ENCODE data around the gene TMEM212.
"Not testable (repeated sequence)": the region's sequence is repeated elsewhere in the genome, so short reads cannot be mapped to it uniquely, and the experiment has no call there.

Gene TMEM212

DNA sequence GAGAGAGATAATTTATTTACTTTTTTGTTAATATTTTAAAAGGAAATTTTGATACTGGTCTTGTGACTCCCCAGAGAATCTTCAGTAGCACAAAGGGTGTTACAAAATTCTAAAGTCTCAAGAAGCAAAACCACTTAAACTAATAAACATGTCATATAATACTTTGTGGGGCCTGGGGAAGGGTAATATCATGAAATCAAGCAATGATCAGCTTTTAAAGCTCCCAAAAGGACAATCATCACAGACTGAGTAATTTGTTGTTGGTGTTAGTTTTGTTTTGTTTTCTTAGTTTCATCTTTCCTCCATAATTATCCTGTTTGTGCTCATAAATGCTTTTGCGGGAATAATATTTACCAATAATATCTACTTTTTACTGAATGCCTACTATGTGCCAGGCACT, 55.0 kb downstream of the TMEM212 start:
- no peak for FAIRE-seq

DNA sequence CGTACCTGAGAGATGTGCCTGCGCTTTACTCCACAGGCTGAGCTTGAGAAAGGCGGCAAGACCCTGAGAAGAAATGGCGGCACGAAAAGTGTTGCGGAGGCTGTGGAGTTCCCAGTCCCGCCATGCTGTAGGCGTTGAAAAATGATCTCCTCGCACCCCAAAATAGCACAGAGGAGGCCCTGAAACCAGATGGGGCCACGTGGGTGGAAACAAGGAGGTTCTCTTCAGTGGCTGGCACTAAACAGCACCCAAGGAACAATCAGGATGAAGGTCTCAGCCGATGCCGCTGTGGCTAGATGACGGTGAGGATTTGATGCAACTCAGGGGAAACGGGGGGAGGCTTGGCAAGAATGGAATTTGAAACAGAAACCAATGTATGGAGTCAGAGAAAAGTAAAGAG, 57.3 kb downstream of the TMEM212 start:
- no peak for FAIRE-seq

DNA sequence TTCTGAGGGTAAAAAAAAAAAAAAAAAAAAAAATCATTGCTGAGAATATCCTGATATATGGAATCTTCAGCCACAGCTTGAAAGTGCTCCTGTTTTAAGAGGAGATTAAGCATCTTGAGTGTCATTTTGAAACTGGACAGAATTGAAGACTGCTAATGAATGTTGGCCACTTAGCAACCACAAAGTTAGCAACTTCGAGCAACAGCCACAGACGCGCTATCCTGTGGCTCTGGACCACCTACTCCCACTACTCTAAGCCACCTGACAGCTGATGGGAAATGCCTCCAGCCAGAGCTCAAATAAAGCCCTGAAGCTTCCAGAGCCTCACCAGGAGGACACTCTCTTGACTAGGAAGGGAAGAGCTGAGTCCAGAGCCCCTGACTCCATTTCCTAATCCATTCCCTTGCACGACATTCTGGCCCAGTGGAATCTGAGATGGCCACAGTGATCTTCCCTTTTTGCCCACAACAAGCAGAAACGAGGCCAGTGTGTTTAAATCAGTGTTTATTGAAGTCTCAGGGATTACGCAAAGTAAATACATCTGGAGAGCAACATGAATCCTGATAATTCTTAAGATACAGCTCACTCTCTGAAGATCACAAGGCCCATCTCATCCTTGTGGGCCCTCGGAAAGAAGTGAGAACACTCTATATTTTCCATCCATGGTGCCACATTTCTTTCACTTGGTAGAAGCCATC, 58.6 kb downstream of the TMEM212 start:
- no peak for FAIRE-seq

DNA sequence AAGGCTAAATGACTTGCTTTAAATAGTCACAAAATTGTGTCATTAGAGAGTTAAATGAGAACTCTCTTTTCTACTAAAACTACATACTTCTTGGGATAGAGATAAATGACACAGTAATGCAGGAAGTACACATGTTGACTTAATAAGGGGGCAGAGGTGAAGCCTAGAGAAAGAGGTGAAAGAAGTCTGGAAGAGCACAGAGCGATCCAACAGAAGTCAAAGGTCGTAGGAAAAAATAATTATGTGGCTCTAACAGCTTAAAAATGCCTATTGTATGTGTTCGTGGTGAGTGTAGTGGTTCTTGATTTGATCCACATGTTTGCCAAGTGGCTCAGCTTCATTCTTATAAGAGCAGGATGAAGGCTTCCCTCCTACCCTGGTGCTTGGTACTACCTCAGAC, 61.7 kb downstream of the TMEM212 start:
- FAIRE-seq, result no peak

DNA sequence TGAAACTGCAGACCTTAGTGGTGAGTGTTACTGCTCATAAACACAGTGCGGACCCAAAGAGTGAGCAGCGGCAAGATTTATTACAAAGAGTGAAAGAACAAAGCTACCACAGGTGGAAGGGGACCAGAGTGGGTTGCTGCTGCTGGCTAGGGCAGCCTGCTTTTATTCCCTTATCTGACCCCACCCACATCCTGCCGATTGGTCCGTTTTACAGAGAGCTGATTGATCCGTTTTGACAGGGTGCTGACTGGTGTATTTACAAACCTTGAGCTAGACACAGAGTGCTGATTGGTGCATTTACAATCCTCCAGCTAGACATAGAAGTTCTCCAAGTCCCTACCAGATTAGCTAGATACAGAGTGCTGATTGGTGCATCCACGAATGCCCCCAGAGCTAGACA, 63.4 kb downstream of the TMEM212 start:
- not testable (repeated sequence) for FAIRE-seq

DNA sequence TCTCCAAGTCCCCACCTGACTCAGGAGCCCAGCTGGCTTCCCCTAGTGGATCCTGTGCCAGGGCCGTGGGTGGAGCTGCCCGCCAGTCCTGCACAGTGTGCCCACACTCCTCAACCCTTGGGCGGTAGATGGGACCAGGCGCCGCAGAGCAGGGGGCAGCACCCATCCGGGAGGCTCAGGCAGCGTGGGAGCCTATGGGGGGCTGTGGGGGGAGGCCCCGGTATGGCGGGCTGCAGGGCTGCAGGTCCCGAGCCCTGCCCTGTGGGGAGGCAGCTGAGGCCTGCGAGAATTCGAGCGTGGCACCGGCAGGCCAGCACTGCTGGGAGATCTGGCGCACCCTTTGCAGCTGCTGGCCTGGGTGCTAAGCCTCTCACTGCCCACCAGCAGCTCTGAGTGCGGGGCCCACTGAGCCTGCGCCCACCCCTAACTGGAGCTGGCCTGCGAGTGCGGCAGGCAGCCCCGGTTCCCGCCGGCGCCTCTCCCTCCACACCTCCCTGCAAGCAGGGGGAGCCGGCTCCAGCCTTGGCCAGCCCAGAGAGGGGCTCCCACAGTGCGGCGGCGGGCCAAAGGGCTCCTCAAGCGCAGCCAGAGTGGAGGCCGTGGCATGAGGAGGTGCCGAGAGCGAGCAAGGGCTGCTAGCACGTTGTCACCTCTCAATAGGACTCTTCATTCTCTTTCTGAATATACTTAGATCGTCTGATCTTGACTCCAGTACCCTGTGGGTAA, 64.0 kb downstream of the TMEM212 start:
- FAIRE-seq, result no peak

DNA sequence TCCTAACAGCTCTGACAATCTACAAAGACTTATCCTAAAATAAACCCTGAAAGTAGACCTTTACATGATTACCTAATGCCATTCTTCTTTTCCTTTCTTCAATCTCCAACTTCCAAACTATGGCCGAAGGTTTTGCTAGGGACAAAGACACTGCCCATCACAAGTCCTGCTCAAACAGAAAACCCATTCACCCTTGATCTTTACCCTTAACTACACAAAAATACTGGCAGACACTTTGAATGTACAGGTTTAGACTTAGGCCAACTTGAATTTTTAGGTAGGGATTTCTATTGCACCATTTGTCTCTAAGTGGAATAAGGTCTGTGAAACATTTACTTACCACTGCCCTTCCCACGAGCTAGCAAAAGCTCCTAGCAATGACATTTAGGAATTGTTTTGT, 64.6 kb downstream of the TMEM212 start:
- no peak for FAIRE-seq

DNA sequence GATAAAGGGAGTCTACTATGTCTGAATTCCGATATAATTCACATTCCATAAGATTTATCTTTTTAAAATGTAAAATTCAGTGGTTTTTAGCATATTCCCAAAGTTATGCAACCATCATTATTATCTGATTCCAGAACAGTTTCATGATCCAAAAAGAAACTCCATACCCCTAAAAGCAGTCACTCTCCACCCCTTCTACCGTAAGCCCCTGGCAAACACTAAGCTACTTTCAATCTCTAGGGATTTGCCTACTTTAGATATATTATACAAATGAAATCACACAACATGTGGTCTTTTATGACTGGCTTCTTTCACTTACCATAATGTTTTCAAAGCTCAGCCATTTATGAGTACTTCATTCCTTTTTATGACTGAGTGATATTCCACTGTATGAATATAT, 65.6 kb downstream of the TMEM212 start:
- no peak for FAIRE-seq

All from islet of Langerhans (tissue), 1 donor.